Endothelial cell of umbilical vein (primary cell): ENCODE data around the gene COL4A2. TPM values are rescaled to one million over a fixed set of nuclear protein-coding genes. Genes with fewer than 3 reads are reported as not detected.

Experiments
- BruUV-seq: library from RNA; stranded (reverse); fragments of 400-500 nt; replicated peaks from 2 replicates; lab custom pipeline; 2021; lab: Mats Ljungman, UMichigan
- CTCF ChIA-PET: fragments of 300-600, 350-600 bp; sonication (Branson Sonifier 250); formaldehyde crosslinking; loops from one replicate; lab custom pipeline; 2021; ENCODE audit warnings: antibody characterized with exemption, inconsistent platforms; lab: Charles Lee
- POLR2A ChIA-PET: fragments of 300-600, 350-600 bp; sonication (Branson Sonifier 250); formaldehyde crosslinking; loops from one replicate; lab custom pipeline; 2021; ENCODE audit warnings: antibody characterized with exemption, inconsistent platforms; lab: Charles Lee
- DNase-seq: peaks from one replicate; pipeline ENCODE4 v3.0.0-alpha.2; 2011; ENCODE audit warnings: low read depth, low spot score
- FAIRE-seq: peaks from 2 replicates; lab custom pipeline; 2011; peaks lifted over from hg19 to GRCh38; lab: Jason Lieb, UNC
- H2AFZ ChIP-seq: 2 replicates; pipeline ENCODE4 v1.6.0; 2012; ENCODE audit warnings: low read depth, low read length, control low read depth, inconsistent platforms
- H3K27ac ChIP-seq: 2 replicates; pipeline ENCODE4 v1.5.1; 2011; ENCODE audit warnings: low read depth, mild to moderate bottlenecking, control low read depth, low read length, moderate library complexity; ENCODE audit not compliant: insufficient read depth
- H3K27me3 ChIP-seq, 2 experiments: 2 replicates each; pipeline versions ENCODE4 v1.6.0 to v1.6.1; 2011; ENCODE audit warnings: low read length in 2 of 2, mixed read lengths in 1 of 2; ENCODE audit not compliant: control insufficient read depth in 2 of 2, insufficient read depth in 2 of 2
- H3K36me3 ChIP-seq, 2 experiments: 2 replicates in 1 of 2; 3 replicates in 1 of 2; pipeline ENCODE4 v1.5.1; 2011; ENCODE audit warnings: low read length in 2 of 2, mild to moderate bottlenecking in 1 of 2, moderate library complexity in 1 of 2; ENCODE audit not compliant: control insufficient read depth in 2 of 2, insufficient read depth in 2 of 2; ENCODE audit errors: extremely low read depth in 1 of 2
- H3K4me1 ChIP-seq: 3 replicates; pipeline ENCODE4 v1.5.1; 2011; ENCODE audit warnings: mild to moderate bottlenecking, low read length; ENCODE audit not compliant: control insufficient read depth, insufficient read depth; ENCODE audit errors: extremely low read depth
- H3K4me2 ChIP-seq: 2 replicates; pipeline ENCODE4 v1.6.1; 2011; ENCODE audit warnings: low read length, control low read depth, mixed read lengths; ENCODE audit not compliant: insufficient read depth
- H3K4me3 ChIP-seq, 3 experiments: fragments of 200-600 bp in 1 of 3; sonication (generic), shearing (Covaris generic) in 1 of 3; replicated peaks in 1 of 3; 2 replicates each; pipeline ENCODE4 v1.5.1; 2011 to 2016; ENCODE audit warnings: control low read depth in 3 of 3, low read length in 3 of 3, mild to moderate bottlenecking in 2 of 3, inconsistent platforms in 1 of 3, low read depth in 1 of 3, moderate library complexity in 1 of 3; ENCODE audit not compliant: insufficient read depth in 1 of 3
- H3K79me2 ChIP-seq: 2 replicates; pipeline ENCODE4 v1.6.0; 2012; ENCODE audit warnings: low read length, inconsistent platforms; ENCODE audit not compliant: control insufficient read depth, insufficient read depth
- H3K9ac ChIP-seq: replicated peaks from 2 replicates; pipeline ENCODE3; 2011; ENCODE audit warnings: low read length, control low read depth; ENCODE audit not compliant: insufficient read depth; ENCODE audit errors: extremely low read depth
- H3K9me1 ChIP-seq: replicated peaks from 3 replicates; pipeline ENCODE4 v1.6.0; 2011; ENCODE audit warnings: mild to moderate bottlenecking, low read length; ENCODE audit not compliant: control insufficient read depth, insufficient read depth; ENCODE audit errors: extremely low read depth
- H3K9me3 ChIP-seq: replicated peaks from 2 replicates; pipeline ENCODE4 v1.5.1; 2012; ENCODE audit warnings: low read length, inconsistent platforms; ENCODE audit not compliant: control insufficient read depth, insufficient read depth
- H4K20me1 ChIP-seq: replicated peaks from 2 replicates; pipeline ENCODE3; 2011; ENCODE audit warnings: mild to moderate bottlenecking, low read length; ENCODE audit not compliant: control insufficient read depth, insufficient read depth; ENCODE audit errors: extremely low read depth
- EZH2 ChIP-seq: IDR thresholded peaks from 2 replicates; pipeline ENCODE4 v1.6.1; 2012; ENCODE audit warnings: borderline replicate concordance, low read depth, mild to moderate bottlenecking, moderate library complexity, low read length, inconsistent platforms; ENCODE audit not compliant: severe bottlenecking
- FOS ChIP-seq: IDR thresholded peaks from 2 replicates; pipeline ENCODE4 v1.6.1; 2011; ENCODE audit warnings: mild to moderate bottlenecking, low read length, moderate library complexity, borderline replicate concordance; ENCODE audit not compliant: insufficient read depth
- GATA2 ChIP-seq: IDR thresholded peaks from 2 replicates; pipeline ENCODE4 v1.7.0; 2011; ENCODE audit warnings: low read depth, mild to moderate bottlenecking, moderate library complexity, mixed read lengths, low read length; ENCODE audit not compliant: insufficient read length, insufficient read depth
- JUN ChIP-seq: IDR thresholded peaks from 2 replicates; pipeline ENCODE4 v1.6.1; 2011; ENCODE audit warnings: borderline replicate concordance, low read depth; ENCODE audit not compliant: insufficient read length, insufficient read depth
- MAX ChIP-seq: IDR thresholded peaks from 2 replicates; pipeline ENCODE4 v1.6.1; 2011; ENCODE audit not compliant: insufficient read depth, insufficient read length
- MYC ChIP-seq: IDR thresholded peaks from one replicate; pipeline ENCODE4 v1.6.1; 2011; ENCODE audit warnings: mild to moderate bottlenecking, low read depth, low read length
- POLR2A ChIP-seq: IDR thresholded peaks from 2 replicates; pipeline ENCODE4 v1.6.1; 2012; ENCODE audit warnings: low read depth, mild to moderate bottlenecking, control low read depth, low read length
- POLR2AphosphoS5 ChIP-seq: IDR thresholded peaks from 2 replicates; pipeline ENCODE4 v1.6.1; 2012; ENCODE audit warnings: low read depth, mild to moderate bottlenecking, control low read depth, low read length, moderate library complexity; ENCODE audit not compliant: insufficient read depth
- dilution Hi-C: fragments of 300-500 bp; cut with MboI; formaldehyde crosslinking; loops from one replicate; pipeline ENCODE4 v1.15.0; 2019; ENCODE audit warnings: low sequenced_read_pairs; ENCODE audit not compliant: extremely low pct_ligation_motif_present
- intact Hi-C: fragments of 100-400 bp; cut with micrococcal nuclease; formaldehyde crosslinking; loops from one replicate; pipeline ENCODE4 v1.10.0; 2022
- polyA plus RNA-seq, 4 experiments: library from polyadenylated mRNA; depleted of rRNA in 3 of 4; stranded (reverse) in 3 of 4; unstranded in 1 of 4; fragments of >200 nt; gene quantifications; 2 replicates each; pipeline versions ENCODE4 v1.2.1 to v1.2.3, GENCODE V29; 2011 to 2012; ENCODE audit warnings: missing spikeins in 1 of 4
- total RNA-seq: library from RNA; stranded (reverse); gene quantifications from 2 replicates; pipeline ENCODE4 v1.2.3, GENCODE V29; 2021
- TF ChIP-seq, protein P1 (sequence below), 2 donors: IDR thresholded peaks; 1 replicate in 1 of 2; 2 replicates in 1 of 2; pipeline ENCODE4 v1.5.1; 2011; ENCODE audit warnings: low read length in 2 of 2, mild to moderate bottlenecking in 2 of 2, moderate library complexity in 2 of 2, control low read depth in 1 of 2, inconsistent platforms in 1 of 2, low read depth in 1 of 2; ENCODE audit not compliant: insufficient read depth in 1 of 2; ENCODE audit errors: extremely low read depth in 1 of 2

Gene COL4A2
- total and polyA plus RNA-seq, 2 donors (not counting 3 experiments of a cell fraction or from before 2014, with no cell fraction given) = 792 to 940 TPM

DNA sequence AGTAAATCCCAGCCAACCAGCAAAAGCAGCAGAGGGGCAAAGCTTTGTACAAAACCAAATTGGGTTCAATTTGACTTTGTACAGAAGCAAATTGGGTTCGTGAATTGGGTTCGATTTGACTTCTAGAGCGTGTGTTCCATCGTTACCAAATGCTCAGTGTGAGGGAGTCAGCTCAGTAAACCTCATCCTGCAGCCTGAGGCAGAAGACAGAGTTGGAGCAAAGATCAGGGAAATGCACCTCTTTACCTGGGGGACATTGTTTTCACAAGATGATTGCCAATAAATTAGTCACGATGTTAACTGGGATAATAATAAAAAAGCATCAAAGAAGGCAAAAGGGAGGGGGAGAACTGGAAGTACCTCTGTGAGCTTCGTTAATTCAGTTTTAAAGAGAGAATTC lies 252.9 kb downstream of the COL4A2 start:
- no peak overlapping the region for H3K4me2 ChIP-seq
- peaks cover 8% of the 10 kb centered on the region for H3K4me1 ChIP-seq
- no TSS peak for BruUV-seq
- H3K36me3 ChIP-seq = no peaks in the 10 kb centered on the region
- POLR2A ChIA-PET = no interaction called here
- H3K27ac ChIP-seq = no peak overlapping the region
- H3K79me2 ChIP-seq = no peaks in the 10 kb centered on the region
- intact Hi-C loops (loop anchor here (2.0 kb wide), 1 partner anchor 13 kb away; no protein-coding TSS in a partner anchor), dilution Hi-C loops (no loop called here)
- no peak overlapping the region for H2AFZ ChIP-seq
- H3K9me1 ChIP-seq = no peaks in the 10 kb centered on the region
- CTCF ChIA-PET = interaction anchor here (0.6 to 1.3 kb wide), 3 partner anchors 11 to 22 kb away, joined by 3 to 4 read pairs (median 3); no protein-coding TSS in a partner anchor
- TF ChIP-seq MYC (no peak), MAX (no peak), POLR2A (no peak), FOS (no peak), EZH2 (no peak), GATA2 (no peak), POLR2AphosphoS5 (no peak), JUN (no peak)
- TF ChIP-seq, protein P1, sequence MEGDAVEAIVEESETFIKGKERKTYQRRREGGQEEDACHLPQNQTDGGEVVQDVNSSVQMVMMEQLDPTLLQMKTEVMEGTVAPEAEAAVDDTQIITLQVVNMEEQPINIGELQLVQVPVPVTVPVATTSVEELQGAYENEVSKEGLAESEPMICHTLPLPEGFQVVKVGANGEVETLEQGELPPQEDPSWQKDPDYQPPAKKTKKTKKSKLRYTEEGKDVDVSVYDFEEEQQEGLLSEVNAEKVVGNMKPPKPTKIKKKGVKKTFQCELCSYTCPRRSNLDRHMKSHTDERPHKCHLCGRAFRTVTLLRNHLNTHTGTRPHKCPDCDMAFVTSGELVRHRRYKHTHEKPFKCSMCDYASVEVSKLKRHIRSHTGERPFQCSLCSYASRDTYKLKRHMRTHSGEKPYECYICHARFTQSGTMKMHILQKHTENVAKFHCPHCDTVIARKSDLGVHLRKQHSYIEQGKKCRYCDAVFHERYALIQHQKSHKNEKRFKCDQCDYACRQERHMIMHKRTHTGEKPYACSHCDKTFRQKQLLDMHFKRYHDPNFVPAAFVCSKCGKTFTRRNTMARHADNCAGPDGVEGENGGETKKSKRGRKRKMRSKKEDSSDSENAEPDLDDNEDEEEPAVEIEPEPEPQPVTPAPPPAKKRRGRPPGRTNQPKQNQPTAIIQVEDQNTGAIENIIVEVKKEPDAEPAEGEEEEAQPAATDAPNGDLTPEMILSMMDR (IDR thresholded peaks at IDR 0.05; ENCODE audit: extremely low read depth in 1 of 2, insufficient read depth in 1 of 2, low read depth in 1 of 2, low read length in 2 of 2) = no peak
- H3K27me3 ChIP-seq = peaks cover 9 to 17% of the 10 kb centered on the region in 2 experiments
- no peaks in the 10 kb centered on the region for H3K9me3 ChIP-seq
- FAIRE-seq = no peak
- H3K9ac ChIP-seq = no peak overlapping the region
- no peak for DNase-seq
- no peaks in the 10 kb centered on the region for H4K20me1 ChIP-seq
- no peak overlapping the region for H3K4me3 ChIP-seq
